ENCODE measurements around the gene WFDC1.

WFDC1 gene

GRCh38 chr16:84283314-84284153, 11.1 kb upstream of the WFDC1 start:
- H3K27ac ChIP-seq (ENCODE audit: insufficient read depth, low read depth, low read length, poor library complexity, severe bottlenecking) = no peak overlapping the region
- 64 to 66% methylated on average over 24 of the region's 24 CpGs for WGBS, 2 experiments
- no peak overlapping the region for H3K4me3 ChIP-seq (ENCODE audit: insufficient read depth, low read depth, low read length)
- H3K36me3 ChIP-seq (ENCODE audit: control insufficient read depth, insufficient read depth, low read length) = no peaks in the 10 kb centered on the region
- H3K9me3 ChIP-seq (ENCODE audit: control insufficient read depth, low read length) = no peaks in the 10 kb centered on the region
- peaks cover 8% of the 10 kb centered on the region for H3K27me3 ChIP-seq (ENCODE audit: control insufficient read depth, insufficient read depth, low read length, poor library complexity, severe bottlenecking)
- peaks cover 8% of the 10 kb centered on the region for H3K4me1 ChIP-seq (ENCODE audit: control insufficient read depth, insufficient read depth, low read length)

DNA sequence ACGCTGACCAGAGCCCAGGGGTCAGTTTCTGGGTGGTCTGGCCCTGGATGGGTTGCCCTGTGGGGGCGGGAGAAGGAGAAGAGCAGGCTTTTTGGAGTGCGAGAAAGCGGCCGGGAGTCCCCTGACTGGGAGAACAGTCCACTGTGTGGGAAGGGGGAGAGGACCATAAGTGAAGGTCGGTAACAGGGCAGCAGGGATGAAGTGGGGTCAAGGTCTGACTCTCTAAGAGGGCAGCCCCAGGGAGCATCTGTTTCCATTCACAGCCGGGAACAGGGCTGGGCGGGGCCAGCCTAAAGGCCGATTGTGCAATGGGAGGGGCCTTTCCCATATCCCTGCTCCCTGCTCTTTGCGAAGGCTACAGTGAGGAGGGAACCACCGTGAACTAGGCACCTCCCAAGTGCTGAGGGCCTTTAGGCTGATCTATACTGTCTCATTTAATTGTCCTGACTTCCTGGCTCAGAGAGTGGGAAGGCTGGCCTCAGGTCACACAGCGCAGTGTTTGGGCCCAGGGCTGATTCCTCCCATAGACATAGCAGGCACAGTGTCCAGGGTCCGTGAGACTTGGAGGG, 10.4 kb upstream of the WFDC1 start:
- H3K4me3 ChIP-seq (ENCODE audit: insufficient read depth, low read depth, low read length) = no peak overlapping the region
- 22 to 27% methylated on average over 12 to 13 of the region's 13 CpGs for WGBS, 2 experiments

DNA sequence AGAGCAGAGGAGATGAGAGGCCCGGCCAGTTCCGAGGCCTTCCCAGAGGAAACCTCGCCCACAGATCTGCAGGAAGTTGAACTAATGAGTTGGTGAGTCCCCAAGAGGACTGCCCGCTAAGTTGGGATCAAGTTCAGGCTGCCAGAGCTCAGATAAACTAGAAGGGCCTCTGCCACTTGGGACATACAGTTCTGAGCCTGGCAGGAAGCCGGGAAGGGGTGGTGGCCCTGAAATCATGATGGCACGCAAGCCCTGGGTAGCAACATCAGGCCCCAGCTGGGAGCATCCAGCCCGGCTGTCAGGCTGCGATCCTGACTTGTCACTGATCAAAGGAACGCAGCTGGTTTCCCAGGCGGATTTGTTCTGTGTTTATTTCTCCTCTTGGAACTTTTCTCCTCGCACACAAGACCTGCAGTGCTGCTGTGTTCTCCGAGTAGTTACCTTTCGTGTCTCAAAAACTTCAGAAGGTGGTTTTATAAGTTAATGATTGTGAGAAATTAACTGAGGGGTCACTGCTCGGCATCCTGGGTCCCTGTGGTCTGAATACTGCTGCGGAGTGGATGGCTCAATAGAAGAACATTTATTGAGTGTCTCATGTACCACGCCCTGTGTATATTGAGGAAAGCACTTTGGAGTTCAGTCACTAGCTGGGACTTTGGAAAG, 8.0 kb upstream of the WFDC1 start:
- WGBS, 2 experiments = 81 to 82% methylated on average over 16 of the region's 16 CpGs
- Histone ChIP-seq H3K27me3 (ENCODE audit: control insufficient read depth, insufficient read depth, low read length, poor library complexity, severe bottlenecking) (peaks cover 8% of the 10 kb centered on the region), H3K36me3 (ENCODE audit: control insufficient read depth, insufficient read depth, low read length) (no peaks in the 10 kb centered on the region), H3K4me3 (ENCODE audit: insufficient read depth, low read depth, low read length) (no peak overlapping the region), H3K27ac (ENCODE audit: insufficient read depth, low read depth, low read length, poor library complexity, severe bottlenecking) (no peak overlapping the region), H3K9me3 (ENCODE audit: control insufficient read depth, low read length) (no peaks in the 10 kb centered on the region), H3K4me1 (ENCODE audit: control insufficient read depth, insufficient read depth, low read length) (peaks cover 6% of the 10 kb centered on the region)

More for the DNA sequence above, 10.4 kb upstream of the WFDC1 start:
- no peaks in the 10 kb centered on the region for H3K9me3 ChIP-seq (ENCODE audit: control insufficient read depth, low read length)
- peaks cover 7% of the 10 kb centered on the region for H3K4me1 ChIP-seq (ENCODE audit: control insufficient read depth, insufficient read depth, low read length)
- no peak overlapping the region for H3K27ac ChIP-seq (ENCODE audit: insufficient read depth, low read depth, low read length, poor library complexity, severe bottlenecking)
- no peaks in the 10 kb centered on the region for H3K36me3 ChIP-seq (ENCODE audit: control insufficient read depth, insufficient read depth, low read length)
- H3K27me3 ChIP-seq (ENCODE audit: control insufficient read depth, insufficient read depth, low read length, poor library complexity, severe bottlenecking) = peaks cover 8% of the 10 kb centered on the region

- H3K36me3 ChIP-seq (ENCODE audit: control insufficient read depth, insufficient read depth, low read length) = no peaks in the 10 kb centered on the region
- H3K9me3 ChIP-seq (ENCODE audit: control insufficient read depth, low read length) = no peaks in the 10 kb centered on the region
- no peak overlapping the region for H3K4me3 ChIP-seq (ENCODE audit: insufficient read depth, low read depth, low read length)
- H3K27ac ChIP-seq (ENCODE audit: insufficient read depth, low read depth, low read length, poor library complexity, severe bottlenecking) = no peak overlapping the region
- peaks cover 7% of the 10 kb centered on the region for H3K27me3 ChIP-seq (ENCODE audit: control insufficient read depth, insufficient read depth, low read length, poor library complexity, severe bottlenecking)
- 60 to 69% methylated on average over 7 to 8 of the region's 8 CpGs for WGBS, 2 experiments
- H3K4me1 ChIP-seq (ENCODE audit: control insufficient read depth, insufficient read depth, low read length) = peaks cover 6% of the 10 kb centered on the region
Measured at GRCh38 chr16:84288902-84289301, 5.8 kb upstream of the WFDC1 start.

GRCh38 chr16:84291226-84291625, 3.5 kb upstream of the WFDC1 start:
- Histone ChIP-seq H3K9me3 (ENCODE audit: control insufficient read depth, low read length) (no peaks in the 10 kb centered on the region), H3K4me1 (ENCODE audit: control insufficient read depth, insufficient read depth, low read length) (peaks cover 14% of the 10 kb centered on the region), H3K27me3 (ENCODE audit: control insufficient read depth, insufficient read depth, low read length, poor library complexity, severe bottlenecking) (no peaks in the 10 kb centered on the region), H3K27ac (ENCODE audit: insufficient read depth, low read depth, low read length, poor library complexity, severe bottlenecking) (no peak overlapping the region), H3K4me3 (ENCODE audit: insufficient read depth, low read depth, low read length) (no peak overlapping the region), H3K36me3 (ENCODE audit: control insufficient read depth, insufficient read depth, low read length) (no peaks in the 10 kb centered on the region)
- whole genome bisulfite sequencing, 2 experiments = 75 to 80% methylated on average over 11 of the region's 11 CpGs

GRCh38 chr16:84292011-84292410, 2.7 kb upstream of the WFDC1 start:
- no peak overlapping the region for H3K4me3 ChIP-seq (ENCODE audit: insufficient read depth, low read depth, low read length)
- H3K9me3 ChIP-seq (ENCODE audit: control insufficient read depth, low read length) = no peaks in the 10 kb centered on the region
- WGBS, 2 experiments = 76 to 79% methylated on average over 10 of the region's 10 CpGs
- H3K4me1 ChIP-seq (ENCODE audit: control insufficient read depth, insufficient read depth, low read length) = peaks cover 14% of the 10 kb centered on the region
- no peaks in the 10 kb centered on the region for H3K36me3 ChIP-seq (ENCODE audit: control insufficient read depth, insufficient read depth, low read length)
- no peaks in the 10 kb centered on the region for H3K27me3 ChIP-seq (ENCODE audit: control insufficient read depth, insufficient read depth, low read length, poor library complexity, severe bottlenecking)
- H3K27ac ChIP-seq (ENCODE audit: insufficient read depth, low read depth, low read length, poor library complexity, severe bottlenecking) = no peak overlapping the region

DNA sequence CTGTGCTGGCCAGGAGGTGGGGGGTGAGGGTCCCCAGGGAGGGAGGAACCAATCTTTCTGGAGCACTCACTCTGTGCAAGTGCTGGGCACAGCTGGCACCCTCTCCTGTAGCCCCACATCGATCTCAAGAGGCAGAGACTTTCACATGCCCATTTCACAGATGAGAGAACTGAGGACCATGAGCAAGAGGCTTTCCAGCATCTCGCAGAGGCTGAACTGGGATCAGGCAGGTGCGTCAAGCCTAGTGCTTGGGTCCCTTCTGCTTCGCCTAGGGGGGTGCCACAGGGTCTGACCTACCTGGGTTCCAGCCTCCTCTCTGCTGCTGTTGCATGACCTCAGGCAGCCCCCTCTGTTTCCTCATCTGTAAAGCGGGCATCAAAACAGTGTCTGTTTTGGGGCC, 1.3 kb upstream of the WFDC1 start:
- Histone ChIP-seq H3K4me1 (ENCODE audit: control insufficient read depth, insufficient read depth, low read length) (peaks cover 14% of the 10 kb centered on the region), H3K4me3 (ENCODE audit: insufficient read depth, low read depth, low read length) (no peak overlapping the region), H3K27ac (ENCODE audit: insufficient read depth, low read depth, low read length, poor library complexity, severe bottlenecking) (no peak overlapping the region), H3K36me3 (ENCODE audit: control insufficient read depth, insufficient read depth, low read length) (no peaks in the 10 kb centered on the region), H3K27me3 (ENCODE audit: control insufficient read depth, insufficient read depth, low read length, poor library complexity, severe bottlenecking) (no peaks in the 10 kb centered on the region), H3K9me3 (ENCODE audit: control insufficient read depth, low read length) (no peaks in the 10 kb centered on the region)
- WGBS, 2 experiments = 91 to 94% methylated on average over 5 of the region's 5 CpGs

DNA sequence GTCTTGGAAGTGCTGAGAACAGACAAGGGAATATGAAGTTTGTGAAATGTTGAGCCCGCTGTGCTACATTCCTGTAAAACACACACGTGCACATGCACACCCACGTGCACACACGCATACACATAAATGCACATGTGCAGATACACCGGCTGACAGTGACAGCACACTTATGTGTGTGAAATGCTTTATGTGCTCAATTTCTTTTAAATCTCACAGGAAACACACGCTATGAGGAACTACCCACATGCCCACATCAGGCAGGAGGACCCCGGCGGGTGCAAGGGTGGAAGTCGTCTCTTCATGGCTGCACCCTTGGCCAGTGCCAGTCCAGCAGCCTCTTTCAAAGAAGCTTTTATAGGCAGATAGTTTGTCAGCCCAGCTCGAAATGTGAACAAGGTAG, 561 bp upstream of the WFDC1 start:
- Histone ChIP-seq H3K27ac (ENCODE audit: insufficient read depth, low read depth, low read length, poor library complexity, severe bottlenecking) (no peak overlapping the region), H3K4me3 (ENCODE audit: insufficient read depth, low read depth, low read length) (no peak overlapping the region), H3K27me3 (ENCODE audit: control insufficient read depth, insufficient read depth, low read length, poor library complexity, severe bottlenecking) (no peaks in the 10 kb centered on the region), H3K36me3 (ENCODE audit: control insufficient read depth, insufficient read depth, low read length) (no peaks in the 10 kb centered on the region), H3K4me1 (ENCODE audit: control insufficient read depth, insufficient read depth, low read length) (peaks cover 14% of the 10 kb centered on the region), H3K9me3 (ENCODE audit: control insufficient read depth, low read length) (no peaks in the 10 kb centered on the region)
- 91 to 92% methylated on average over 10 of the region's 10 CpGs for WGBS, 2 experiments

- Histone ChIP-seq H3K27me3 (ENCODE audit: control insufficient read depth, insufficient read depth, low read length, poor library complexity, severe bottlenecking) (no peaks in the 10 kb centered on the region), H3K36me3 (ENCODE audit: control insufficient read depth, insufficient read depth, low read length) (no peaks in the 10 kb centered on the region), H3K4me1 (ENCODE audit: control insufficient read depth, insufficient read depth, low read length) (peaks cover 22% of the 10 kb centered on the region), H3K9me3 (ENCODE audit: control insufficient read depth, low read length) (no peaks in the 10 kb centered on the region), H3K27ac (ENCODE audit: insufficient read depth, low read depth, low read length, poor library complexity, severe bottlenecking) (no peak overlapping the region), H3K4me3 (ENCODE audit: insufficient read depth, low read depth, low read length) (no peak overlapping the region)
- 76 to 77% methylated on average over 14 of the region's 14 CpGs for WGBS, 2 experiments
Measured at GRCh38 chr16:84295203-84295860, 654 bp downstream of the WFDC1 start.

GRCh38 chr16:84298376-84298899, 3.8 kb downstream of the WFDC1 start:
- H3K27me3 ChIP-seq (ENCODE audit: control insufficient read depth, insufficient read depth, low read length, poor library complexity, severe bottlenecking) = no peaks in the 10 kb centered on the region

More at GRCh38 chr16:84298376-84298899, 3.8 kb downstream of the WFDC1 start:
- Histone ChIP-seq H3K9me3 (ENCODE audit: control insufficient read depth, low read length) (no peaks in the 10 kb centered on the region), H3K4me1 (ENCODE audit: control insufficient read depth, insufficient read depth, low read length) (peaks cover 22% of the 10 kb centered on the region), H3K4me3 (ENCODE audit: insufficient read depth, low read depth, low read length) (no peak overlapping the region), H3K36me3 (ENCODE audit: control insufficient read depth, insufficient read depth, low read length) (no peaks in the 10 kb centered on the region), H3K27ac (ENCODE audit: insufficient read depth, low read depth, low read length, poor library complexity, severe bottlenecking) (no peak overlapping the region)
- WGBS, 2 experiments = 89 to 91% methylated on average over 13 of the region's 13 CpGs

All from ectodermal cell (in vitro differentiated cells).